GM12875 (cell line): ENCODE data around the gene IGHMBP2.

Experiments used
- H3K4me3 ChIP-seq: one replicate; pipeline ENCODE4 v1.5.1; 2011; ENCODE audit warnings: low read depth, low read length, control low read depth
- TF ChIP-seq, protein P1 (sequence below): IDR thresholded peaks from 2 replicates; pipeline ENCODE4 v1.5.1; 2011; ENCODE audit warnings: low read depth, mild to moderate bottlenecking, control low read depth, inconsistent platforms, low read length, moderate library complexity, borderline replicate concordance; ENCODE audit not compliant: insufficient read depth

IGHMBP2 gene

DNA sequence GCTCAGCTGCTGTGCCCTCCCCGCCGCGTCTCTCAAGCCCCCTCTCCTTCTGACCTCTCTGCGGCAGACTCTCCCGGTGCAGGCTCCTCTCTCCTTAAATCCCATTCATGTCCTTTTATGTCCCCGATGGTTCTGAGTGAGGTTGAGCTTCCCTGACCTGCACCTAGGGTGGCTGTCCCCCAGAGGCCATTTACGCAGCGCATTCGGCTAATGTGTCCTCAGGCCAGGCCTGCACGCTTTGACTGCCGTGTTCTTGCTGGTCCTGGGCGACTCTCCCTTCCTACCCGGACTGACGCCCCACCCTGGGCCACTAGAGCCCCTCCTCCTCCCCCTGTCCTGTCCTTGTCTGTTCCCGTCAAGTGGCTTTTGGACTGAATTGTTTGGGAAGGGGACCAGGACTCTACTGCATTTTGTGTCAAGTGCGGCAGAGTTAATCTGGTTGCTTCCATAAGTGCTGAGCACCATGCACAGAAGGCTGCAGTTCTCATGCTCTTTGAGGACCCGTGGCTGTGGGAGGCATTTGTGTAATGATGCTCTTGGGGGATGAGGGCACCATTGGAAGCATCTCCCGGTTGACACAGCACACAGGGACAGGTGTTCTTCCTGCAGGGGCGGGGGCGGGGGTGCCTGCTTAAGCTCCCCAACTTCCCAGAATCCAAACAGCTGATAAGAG is 37.1 kb downstream of the IGHMBP2 start:
- TF ChIP-seq, protein P1, sequence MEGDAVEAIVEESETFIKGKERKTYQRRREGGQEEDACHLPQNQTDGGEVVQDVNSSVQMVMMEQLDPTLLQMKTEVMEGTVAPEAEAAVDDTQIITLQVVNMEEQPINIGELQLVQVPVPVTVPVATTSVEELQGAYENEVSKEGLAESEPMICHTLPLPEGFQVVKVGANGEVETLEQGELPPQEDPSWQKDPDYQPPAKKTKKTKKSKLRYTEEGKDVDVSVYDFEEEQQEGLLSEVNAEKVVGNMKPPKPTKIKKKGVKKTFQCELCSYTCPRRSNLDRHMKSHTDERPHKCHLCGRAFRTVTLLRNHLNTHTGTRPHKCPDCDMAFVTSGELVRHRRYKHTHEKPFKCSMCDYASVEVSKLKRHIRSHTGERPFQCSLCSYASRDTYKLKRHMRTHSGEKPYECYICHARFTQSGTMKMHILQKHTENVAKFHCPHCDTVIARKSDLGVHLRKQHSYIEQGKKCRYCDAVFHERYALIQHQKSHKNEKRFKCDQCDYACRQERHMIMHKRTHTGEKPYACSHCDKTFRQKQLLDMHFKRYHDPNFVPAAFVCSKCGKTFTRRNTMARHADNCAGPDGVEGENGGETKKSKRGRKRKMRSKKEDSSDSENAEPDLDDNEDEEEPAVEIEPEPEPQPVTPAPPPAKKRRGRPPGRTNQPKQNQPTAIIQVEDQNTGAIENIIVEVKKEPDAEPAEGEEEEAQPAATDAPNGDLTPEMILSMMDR, result no peak
- no peak overlapping the region for H3K4me3 ChIP-seq

DNA sequence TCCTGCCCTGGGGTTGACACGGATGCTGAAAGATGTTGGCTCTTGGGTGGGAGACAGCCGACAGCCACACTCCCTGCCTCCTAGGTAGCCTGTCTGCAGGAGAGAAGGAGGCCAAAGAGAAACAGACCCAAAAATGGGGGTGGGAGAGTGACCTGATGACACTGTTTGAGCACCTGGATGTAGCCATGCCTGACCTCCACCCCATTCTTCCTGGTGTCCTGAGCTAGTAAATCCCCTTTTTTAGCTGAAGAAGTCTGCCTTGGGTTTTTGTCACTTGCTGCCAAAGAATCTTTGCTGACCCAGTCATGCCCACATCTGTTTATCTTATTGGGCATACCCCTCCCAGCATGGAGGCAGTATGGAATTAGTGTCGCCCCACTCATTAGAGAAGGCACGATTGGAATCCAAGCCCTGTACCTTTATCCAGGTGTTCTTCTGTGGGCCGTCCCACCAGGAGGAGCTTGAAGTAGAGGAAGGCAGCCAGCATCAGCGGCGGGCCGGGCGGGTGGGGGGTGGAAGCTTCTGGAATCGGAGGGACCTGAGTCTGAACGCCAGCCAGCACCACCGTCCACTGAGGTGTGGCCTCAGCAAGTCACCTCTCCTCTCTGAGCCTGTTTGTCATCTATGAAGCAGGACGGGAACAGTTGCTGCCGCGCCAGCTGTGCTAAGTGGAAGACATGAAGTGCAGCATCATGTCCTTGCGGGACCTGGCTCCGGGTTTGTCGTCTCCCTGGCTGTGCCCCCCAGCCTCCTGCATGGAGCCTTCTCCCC is 37.8 kb downstream of the IGHMBP2 start:
- TF ChIP-seq, protein P1, result no peak

DNA sequence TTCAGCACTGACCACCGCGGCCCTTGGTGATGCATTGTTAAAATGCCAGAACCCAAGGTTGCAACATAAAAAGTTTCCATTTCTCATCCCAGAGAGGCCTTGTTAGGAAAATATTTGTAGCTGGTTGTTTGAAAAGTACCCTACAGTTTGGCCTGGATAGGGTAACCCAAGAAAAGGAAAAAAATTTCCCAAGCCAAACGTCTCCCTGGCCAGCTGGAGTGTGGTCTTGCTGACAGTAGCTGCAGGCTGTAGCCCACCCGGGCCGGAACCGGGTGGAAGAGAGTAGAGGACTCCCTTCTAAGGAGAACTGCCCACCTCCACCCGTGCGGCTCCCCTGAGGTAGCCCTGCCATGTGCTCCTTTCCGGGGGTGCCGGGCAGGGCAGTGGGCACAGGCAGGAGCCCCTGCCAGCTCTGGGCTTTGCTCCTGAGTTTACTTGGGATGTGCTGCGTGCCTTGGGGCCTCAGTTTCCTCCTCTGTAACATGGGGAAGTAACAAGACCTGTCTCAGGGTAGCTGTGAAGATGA is 38.5 kb downstream of the IGHMBP2 start:
- TF ChIP-seq, protein P1, result no peak
- no peak overlapping the region for H3K4me3 ChIP-seq

More for the DNA sequence above, 37.8 kb downstream of the IGHMBP2 start:
- H3K4me3 ChIP-seq, result no peak overlapping the region

DNA sequence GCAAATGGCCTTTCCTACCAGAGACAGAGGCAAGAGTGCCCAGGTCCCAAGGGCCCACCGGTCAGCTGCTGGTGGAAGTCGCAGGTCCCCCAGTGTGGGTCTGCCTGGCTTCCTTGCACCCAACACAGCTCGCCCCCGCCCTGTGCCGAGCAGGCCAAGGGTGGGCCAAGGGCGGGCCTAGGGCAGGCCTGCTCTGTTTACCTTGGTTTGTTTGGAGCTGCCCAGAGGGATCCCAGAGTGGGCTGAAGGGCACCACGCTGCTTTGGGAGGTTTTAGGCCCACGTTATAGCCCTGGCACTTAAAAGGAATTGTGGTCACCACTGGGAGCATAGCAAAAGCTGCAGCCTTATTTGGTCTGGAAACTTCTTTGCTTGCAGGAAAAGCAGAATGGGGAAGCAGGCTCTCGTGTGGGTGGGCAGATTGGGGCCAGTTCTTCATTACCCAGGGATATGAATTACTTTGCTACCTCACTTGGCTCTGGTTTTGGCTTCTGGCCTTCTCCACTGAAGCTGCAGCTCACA is 39.1 kb downstream of the IGHMBP2 start:
- no peak overlapping the region for H3K4me3 ChIP-seq
- TF ChIP-seq, protein P1, result no peak

DNA sequence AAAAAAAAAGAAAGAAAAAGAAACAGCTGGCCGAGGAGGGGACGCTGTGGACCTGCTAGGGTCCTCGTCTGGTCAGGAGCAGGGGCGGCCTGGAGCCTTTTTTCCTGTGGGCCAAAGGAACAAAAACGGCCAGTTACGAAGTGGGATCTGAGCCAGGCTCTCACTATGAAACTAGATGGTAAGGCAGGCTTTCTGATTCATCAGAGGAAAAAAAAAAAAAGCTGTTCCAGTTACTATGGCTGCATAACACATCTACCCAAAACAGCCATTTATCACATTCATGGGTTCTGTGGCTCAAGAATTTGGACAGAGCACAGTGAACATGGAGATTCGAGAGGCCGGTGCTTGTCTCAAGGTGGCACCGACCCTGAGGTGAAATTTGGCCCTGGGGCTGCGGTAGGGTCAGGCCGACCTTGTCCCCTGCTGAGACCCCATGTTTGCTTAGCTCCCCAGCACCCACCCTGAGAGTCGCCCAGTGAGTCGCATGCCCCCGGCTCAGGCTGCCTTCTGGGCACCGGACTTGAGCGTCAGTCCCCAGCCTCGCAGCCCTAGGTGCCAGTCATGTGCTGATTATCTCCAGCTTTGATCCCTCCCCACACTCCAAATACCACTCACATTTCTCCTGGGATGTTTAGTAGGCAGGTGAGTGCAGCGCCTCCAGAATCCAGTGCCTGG is 42.9 kb downstream of the IGHMBP2 start:
- TF ChIP-seq, protein P1, result no peak

DNA sequence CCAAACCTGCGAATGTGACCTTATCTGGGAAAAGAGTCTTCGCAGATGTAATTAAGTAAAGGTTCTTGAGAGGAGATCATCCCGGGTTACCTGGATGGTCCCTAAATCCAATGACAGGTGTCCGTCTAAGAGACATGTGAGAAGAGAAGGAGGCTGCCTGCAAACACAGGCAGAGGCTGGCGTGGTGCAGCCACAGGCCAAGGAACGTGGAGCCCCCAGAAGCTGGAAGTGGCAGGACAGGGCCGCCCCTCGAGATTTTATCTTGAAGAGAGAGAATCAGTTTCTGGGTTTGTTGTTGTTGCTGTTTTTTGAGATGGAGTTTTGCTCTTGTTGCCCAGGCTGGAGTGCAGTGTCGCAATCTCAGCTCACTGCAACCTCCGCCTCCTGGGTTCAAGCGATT is 43.5 kb downstream of the IGHMBP2 start:
- TF ChIP-seq, protein P1, result no peak
- H3K4me3 ChIP-seq, result no peak overlapping the region

More for the DNA sequence above, 42.9 kb downstream of the IGHMBP2 start:
- H3K4me3 ChIP-seq, result no peak overlapping the region
